Stimulated activated CD8-positive, alpha-beta memory T cell treated with anti-CD3 and anti-CD28 coated beads, Interleukin-15, amount 100 ng/mL, for 4 hours (primary cell): ENCODE data around the gene TOMM22.

ENCODE experiments used
- DNase-seq, 2 donors: peaks; one replicate each; pipeline ENCODE4 v3.0.0-alpha.2; 2020; ENCODE audit warnings: low read depth in 2 of 2

The TOMM22 gene

GRCh38 chr22:38696606-38697424 is 15.1 kb downstream of the TOMM22 start:
- DNase-seq = peak in 1 of 2 donors; percentile 37

GRCh38 chr22:38697425-38698089 is 15.8 kb downstream of the TOMM22 start:
- DNase-seq = no peak

- no peak for DNase-seq
Observed at GRCh38 chr22:38698407-38699094, 16.8 kb downstream of the TOMM22 start.

DNA sequence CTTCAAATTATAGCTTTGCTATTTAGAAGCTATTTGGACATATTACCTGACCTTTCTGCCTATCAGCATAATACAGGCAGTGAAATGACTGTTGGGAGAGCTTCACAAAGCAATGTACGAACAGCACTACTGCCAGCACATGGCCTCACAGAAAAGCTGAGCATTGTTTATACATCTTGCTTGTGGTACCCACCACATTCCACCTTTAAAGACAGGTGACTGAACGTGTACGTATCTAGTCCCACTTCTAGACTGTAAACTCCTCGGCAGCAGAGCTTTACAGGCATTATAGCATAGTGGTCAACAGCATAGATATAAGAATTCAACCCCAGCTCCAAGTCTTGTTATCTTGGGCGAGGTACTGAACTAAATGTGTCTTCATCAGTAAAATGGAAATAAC is 17.4 kb downstream of the TOMM22 start:
- no peak for DNase-seq

GRCh38 chr22:38699784-38700183 is 18.0 kb downstream of the TOMM22 start:
- DNase-seq = no peak

GRCh38 chr22:38700270-38700788 is 18.6 kb downstream of the TOMM22 start:
- no peak for DNase-seq

DNA sequence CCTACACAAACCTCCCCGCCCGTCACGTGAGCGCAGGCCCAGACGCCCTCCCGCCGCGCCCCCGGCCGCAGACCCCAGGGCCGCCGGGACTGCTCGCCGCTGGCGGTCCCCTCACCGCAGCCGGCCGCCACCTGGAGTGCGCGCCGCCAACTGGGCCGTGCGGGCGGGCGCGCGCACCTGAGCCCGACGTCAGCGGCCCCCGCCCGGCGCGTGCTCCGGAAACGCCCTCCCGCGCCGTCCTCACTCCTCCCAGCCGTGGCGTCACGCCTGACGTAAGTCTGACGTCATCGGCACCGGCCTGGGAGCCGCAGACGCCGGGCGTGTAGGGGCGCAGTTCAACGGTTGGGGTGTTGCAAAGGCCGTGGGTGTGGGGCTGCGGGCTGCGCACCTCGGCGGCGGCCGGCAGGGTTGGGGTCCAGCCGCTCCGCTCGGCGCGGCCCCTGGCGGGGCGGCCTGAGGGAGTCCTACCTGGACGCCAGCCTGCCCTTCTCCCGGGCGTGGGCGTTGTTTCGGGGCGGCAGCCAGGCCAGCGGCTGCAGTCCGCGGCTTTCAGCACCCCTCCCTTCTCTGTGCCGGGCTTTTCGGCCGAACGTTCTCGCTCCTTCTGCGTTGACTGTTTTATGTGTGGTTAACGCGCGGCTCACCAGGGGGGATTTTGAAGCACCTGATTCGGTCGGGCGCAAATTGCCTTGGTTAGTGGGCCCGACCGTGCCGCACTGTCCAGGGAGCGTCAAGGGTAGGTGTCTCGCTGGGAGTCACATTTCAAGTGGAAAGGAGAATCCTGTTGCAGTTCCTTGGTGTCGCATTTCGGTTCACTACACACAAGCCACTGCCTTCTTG is 19.3 kb downstream of the TOMM22 start, which contains the start of gene JOSD1:
Gene JOSD1, minus strand, starts transcription at position 155 of the 840 bp plus-strand sequence. CDS start 956 bp downstream, outside the sequence.
- peak; percentile 94 to 96 for DNase-seq

DNA sequence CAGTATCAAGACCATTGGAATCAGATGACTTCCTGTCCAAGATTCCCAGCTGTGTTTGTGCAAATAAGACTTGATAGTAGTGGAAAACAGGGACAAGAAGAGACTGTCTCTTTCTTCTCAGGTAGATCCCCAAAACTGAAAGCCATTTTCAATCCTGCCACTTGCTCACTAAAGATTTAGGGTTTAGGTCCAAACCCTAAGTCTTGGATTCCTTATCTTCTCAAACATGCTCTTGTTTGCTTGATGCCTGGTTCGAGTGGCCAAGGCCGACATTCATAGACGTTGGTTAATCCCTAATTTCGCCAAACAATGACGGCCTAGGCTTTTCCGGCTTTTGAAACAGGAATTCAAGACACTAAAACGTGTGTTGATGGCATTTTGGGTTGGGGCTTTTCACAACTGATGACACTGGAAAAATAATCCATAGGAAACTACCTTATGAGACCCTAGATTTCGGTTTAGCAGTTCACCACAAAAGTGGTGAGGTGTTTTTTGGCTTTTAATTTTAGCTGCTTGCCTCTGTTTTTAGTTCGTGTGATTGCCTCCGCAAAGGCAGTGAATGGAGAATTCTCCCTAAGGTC is 23.0 kb downstream of the TOMM22 start:
- no peak for DNase-seq

DNA sequence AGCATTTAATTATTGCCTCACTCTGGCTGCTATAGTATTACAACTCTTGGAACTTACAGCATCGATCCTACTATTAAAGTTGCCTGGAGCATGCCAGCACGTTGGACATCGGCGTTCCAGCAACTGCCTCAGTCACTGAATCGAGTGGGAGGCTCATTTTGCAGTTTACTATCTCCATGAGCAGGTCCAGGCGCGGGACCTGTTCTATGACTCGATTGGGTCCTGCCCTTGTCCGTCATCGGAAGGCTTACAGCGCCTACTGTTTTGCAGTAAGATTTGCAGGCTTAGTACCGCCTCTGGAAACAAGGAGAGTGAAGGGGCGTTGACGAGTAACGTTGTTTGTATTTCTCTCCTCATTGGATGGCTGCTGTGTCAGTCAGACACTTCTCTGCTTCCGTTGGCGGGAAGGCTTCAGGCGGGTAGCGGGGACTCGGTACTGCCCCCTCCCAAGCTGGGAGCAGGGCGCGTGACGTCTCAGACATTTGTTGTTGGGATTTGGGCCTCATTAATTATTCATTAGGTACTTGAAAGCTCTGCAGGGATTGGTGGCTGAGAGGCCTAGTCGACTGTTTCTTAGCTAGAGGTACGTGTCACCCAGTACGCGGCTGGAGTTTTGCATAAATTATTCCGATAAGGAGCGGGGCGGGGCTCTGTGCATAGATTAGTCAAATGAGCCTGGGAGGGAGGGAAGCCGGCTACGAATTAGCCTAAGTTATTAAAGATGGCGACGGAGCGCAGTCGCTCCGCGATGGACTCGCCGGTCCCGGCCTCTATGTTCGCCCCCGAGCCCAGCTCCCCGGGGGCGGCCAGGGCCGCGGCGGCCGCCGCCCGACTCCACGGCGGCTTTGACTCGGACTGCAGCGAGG is 23.7 kb downstream of the TOMM22 start, which contains the start of gene GTPBP1:
Gene GTPBP1, plus strand, starts transcription at position 710 of the 866 bp plus-strand sequence. Its CDS starts 12 bp downstream, at position 722.
- peak; percentile 91 to 98 for DNase-seq

DNA sequence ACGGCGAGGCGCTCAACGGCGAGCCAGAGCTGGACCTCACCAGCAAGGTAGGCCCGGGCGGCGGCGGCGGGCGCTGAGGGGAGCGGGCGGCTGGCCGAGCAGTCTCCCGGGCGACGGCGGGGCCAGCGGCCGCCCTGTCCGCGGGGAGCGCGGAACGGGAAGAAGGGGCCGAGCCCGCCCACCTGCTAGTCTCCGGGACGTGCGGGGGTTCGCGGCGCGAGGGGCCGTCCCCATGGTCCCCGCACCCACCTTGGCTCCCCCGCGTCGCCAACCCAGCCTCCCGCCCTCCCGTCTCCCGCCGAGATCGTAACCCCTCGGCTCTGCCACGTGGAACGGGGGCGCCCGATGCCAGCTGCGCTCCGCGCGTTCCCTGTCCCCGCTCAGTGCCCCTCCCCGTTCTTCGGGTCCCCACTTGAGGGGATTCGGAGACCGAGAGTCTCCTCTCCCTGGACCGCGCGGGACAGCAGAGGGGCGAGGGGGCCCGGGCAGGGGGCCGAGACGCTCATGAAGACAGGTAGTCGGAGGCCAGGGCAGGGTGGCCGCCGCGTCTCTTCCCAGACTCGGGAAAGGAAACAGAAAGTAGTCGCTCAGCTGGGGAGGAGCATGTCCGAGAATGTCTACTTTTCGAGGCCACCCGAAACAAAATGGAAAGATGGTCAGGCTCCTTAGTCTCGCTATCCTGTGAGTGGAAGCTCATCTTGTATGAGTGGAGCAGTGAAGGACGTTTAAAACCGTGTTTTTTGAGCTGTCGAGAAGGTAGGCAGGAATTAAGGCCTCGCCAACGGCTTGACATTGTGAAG is 24.5 kb downstream of the TOMM22 start:
- peak in 1 of 2 donors; percentile 28 for DNase-seq

- DNase-seq = no peak
Observed at GRCh38 chr22:38706901-38707195, 25.1 kb downstream of the TOMM22 start.

GRCh38 chr22:38707346-38707745 is 25.6 kb downstream of the TOMM22 start:
- no peak for DNase-seq

DNA sequence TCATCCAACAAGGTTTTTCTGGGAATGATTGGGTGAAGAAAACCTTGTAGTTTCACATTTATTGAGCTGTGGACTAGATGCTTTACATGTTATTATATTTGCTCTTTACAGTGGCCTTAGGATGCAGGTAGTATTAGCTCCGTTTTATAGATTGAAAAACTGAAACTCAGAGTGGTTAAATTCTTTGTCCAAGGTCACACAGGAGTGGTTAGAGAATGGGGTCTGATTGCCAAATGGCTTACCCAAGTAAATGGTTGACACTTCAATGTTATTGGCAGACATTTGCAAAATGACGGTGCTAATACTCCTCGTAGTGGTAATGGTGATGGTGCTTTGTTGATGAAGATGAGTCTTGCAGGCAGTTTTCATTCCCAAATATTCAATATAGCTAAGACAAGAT is 26.2 kb downstream of the TOMM22 start:
- DNase-seq = no peak

DNA sequence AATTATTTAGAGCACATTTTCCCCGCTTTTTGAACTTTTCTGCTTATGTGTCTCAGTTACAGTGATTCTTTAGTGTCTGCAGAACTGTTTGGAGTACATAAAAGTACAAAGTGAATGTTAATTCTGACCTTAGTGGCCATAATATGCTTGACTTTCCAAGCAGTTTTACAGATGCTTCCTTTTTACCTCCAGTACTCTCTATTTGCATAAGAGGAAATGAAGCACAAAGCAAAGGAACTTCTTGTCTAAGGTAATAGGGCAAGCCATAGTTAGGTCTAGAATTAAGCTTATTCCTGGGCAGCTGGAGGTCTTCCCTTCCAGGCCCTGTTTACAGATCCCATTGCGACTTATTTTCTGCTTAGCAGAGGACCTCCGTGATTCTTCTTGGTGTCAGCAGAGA is 27.5 kb downstream of the TOMM22 start:
- DNase-seq = no peak

DNA sequence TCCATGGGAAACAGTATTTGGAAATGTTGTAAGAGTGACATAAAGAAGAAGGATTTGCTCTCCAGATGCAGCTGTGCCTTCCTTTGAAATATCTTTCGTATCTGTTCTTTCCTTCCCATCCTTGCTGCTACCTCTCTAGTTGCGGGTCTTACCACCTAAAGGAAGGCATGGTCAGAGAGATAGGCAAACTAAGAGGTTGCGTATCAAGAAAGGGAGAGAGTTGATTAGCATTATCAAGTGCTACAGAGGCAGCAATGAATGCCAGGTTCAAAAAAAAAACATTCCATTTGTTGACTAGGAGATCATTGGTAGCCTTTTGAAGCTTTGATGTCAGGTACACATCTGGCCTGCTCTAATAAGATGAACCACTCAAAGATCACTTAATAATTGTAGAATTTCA is 28.6 kb downstream of the TOMM22 start:
- DNase-seq = no peak

DNA sequence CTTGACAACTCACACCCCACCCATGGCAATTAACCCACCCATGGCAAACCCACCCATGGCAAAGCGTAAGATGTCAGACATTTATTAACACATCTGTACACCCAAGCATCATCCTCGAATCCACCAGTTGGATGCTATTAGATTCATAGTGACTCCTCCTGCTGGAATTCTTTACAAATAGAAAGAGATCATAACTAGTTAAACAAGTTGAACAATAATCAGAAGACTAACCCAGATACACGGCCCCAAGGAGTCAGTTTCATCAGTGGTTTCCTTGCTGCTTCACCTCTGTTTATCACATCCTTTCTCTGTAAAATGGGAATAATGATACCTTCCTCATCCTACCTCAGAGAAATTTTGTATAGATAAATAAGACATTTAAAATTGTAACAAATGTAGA is 29.1 kb downstream of the TOMM22 start:
- no peak for DNase-seq

GRCh38 chr22:38712486-38713207 is 30.9 kb downstream of the TOMM22 start:
- DNase-seq = no peak

- no peak for DNase-seq
Observed at GRCh38 chr22:38713921-38714320, 32.2 kb downstream of the TOMM22 start.
